OCI-LY7 (cell line): Measurements from ENCODE around the gene LTB.

Source experiments
- CTCF ChIP-seq: fragments of 200-600 bp; sonication (generic); conservative IDR thresholded peaks from 2 replicates; pipeline ENCODE4 v1.5.1; 2014; ENCODE audit warnings: mild to moderate bottlenecking, antibody characterized with exemption, low read length, moderate library complexity, mixed read lengths
- EZH2phosphoT487 ChIP-seq: fragments of 200-600 bp; sonication (generic); IDR thresholded peaks from 2 replicates; pipeline ENCODE4 v1.6.1; 2018; ENCODE audit warnings: low read depth, borderline replicate concordance, mild to moderate bottlenecking, mixed run types, antibody characterized with exemption, low read length, moderate library complexity, mixed read lengths

GRCh38 chr6:31546339-31546957 is 35.8 kb downstream of the LTB start, which contains the start of gene ATP6V1G2:
- TF ChIP-seq CTCF = peak; percentile 99
- no peak for TF ChIP-seq EZH2phosphoT487
